ENCODE measurements around the gene ASPSCR1. TPM values are rescaled to one million over a fixed set of nuclear protein-coding genes. Genes with fewer than 3 reads are reported as not detected.

Gene ASPSCR1
- total and polyA plus RNA-seq, 2 of the 13 experiments (the other 11 are each of a cell fraction or from before 2014, with no cell fraction given) = 274 to 314 TPM

DNA sequence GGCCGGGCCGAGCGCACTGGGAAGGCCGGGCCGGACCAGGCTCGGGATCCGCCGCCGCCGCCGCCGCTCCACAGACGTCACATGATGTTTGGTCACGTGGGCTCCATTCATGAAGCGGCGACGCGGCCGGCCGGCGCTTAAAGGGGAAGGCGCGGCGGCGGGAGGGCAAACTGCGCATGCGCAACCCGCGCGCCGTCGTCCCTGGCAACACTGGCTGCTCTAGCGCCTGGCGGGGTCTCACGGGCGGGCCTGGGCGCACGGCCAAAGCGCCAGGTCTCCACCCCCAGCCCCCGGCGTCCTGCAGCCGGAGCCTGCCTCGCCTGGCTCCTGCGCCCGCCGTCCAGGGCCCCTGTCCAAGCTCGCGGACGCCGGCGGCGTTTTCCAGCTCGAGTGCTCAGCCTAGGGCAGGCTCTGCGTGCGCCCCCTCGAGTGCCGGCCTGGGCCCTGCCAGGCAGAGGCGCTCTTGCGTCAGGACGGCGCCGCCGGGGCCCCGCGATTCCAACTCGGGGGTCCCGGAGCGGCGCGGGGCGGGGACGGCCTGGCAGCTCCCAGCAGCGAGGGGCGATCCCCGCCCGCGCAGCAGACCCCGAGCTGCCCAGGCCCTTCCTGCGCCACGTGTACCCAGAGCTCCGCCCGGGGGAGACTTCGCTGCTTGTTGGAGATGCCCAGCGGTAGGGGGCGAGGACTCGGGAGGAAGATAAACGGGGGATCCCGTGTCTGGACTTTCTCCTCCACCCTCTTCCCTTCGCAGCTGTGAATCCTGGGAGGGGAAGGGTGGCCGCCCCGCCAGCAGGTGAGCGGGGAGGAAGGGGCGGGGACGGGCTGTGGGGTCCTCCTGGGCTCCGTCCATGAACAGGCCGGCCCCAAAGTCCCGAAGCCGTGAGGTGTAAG is 49.5 kb upstream of the ASPSCR1 start, which contains the start of gene MAFG (continued):
- TF ChIP-seq SRSF9 (IDR thresholded peaks at IDR 0.05; ENCODE audit: borderline replicate concordance, insufficient read depth, low read depth, low read length, poor library complexity, severe bottlenecking) = no peak
- no peak for TF ChIP-seq ATF1 (CRISPR knock-in tag; IDR thresholded peaks at IDR 0.05)
- TF ChIP-seq, protein P1, sequence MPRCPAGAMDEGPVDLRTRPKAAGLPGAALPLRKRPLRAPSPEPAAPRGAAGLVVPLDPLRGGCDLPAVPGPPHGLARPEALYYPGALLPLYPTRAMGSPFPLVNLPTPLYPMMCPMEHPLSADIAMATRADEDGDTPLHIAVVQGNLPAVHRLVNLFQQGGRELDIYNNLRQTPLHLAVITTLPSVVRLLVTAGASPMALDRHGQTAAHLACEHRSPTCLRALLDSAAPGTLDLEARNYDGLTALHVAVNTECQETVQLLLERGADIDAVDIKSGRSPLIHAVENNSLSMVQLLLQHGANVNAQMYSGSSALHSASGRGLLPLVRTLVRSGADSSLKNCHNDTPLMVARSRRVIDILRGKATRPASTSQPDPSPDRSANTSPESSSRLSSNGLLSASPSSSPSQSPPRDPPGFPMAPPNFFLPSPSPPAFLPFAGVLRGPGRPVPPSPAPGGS (CRISPR knock-in tag; IDR thresholded peaks at IDR 0.05) = peak; percentile 93; the same call in 1 of the 2 replicates
- TF ChIP-seq NONO (IDR thresholded peaks at IDR 0.05) = no peak
- TF ChIP-seq NONO (CRISPR knock-in tag; conservative IDR thresholded peaks at IDR 0.05) = peak; percentile 86
- TF ChIP-seq, protein P2, sequence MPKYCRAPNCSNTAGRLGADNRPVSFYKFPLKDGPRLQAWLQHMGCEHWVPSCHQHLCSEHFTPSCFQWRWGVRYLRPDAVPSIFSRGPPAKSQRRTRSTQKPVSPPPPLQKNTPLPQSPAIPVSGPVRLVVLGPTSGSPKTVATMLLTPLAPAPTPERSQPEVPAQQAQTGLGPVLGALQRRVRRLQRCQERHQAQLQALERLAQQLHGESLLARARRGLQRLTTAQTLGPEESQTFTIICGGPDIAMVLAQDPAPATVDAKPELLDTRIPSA (CRISPR knock-in tag; IDR thresholded peaks at IDR 0.05; ENCODE audit: borderline replicate concordance) = 0 out of 2 replicates have a peak, but pooled peaks have one; percentile 56
- peak; percentile 20; the same call in 1 of the 2 replicates for TF ChIP-seq CEBPB (IDR thresholded peaks at IDR 0.05; ENCODE audit: borderline replicate concordance, low read depth, low read length)
- TF ChIP-seq ZNF572 (CRISPR knock-in tag; IDR thresholded peaks at IDR 0.05) = 0 out of 2 replicates have a peak, but pooled peaks have one; percentile 48
- TF ChIP-seq ZBTB3 (CRISPR knock-in tag; IDR thresholded peaks at IDR 0.05; ENCODE audit: borderline replicate concordance, low read depth) = peak; percentile 50; the same call in 1 of the 2 replicates
- TF ChIP-seq ZNF530 (CRISPR knock-in tag; IDR thresholded peaks at IDR 0.05; ENCODE audit: low read depth) = no peak
- no peak for TF ChIP-seq ZFP62 (CRISPR knock-in tag; IDR thresholded peaks at IDR 0.05)
- TF ChIP-seq, protein P3, sequence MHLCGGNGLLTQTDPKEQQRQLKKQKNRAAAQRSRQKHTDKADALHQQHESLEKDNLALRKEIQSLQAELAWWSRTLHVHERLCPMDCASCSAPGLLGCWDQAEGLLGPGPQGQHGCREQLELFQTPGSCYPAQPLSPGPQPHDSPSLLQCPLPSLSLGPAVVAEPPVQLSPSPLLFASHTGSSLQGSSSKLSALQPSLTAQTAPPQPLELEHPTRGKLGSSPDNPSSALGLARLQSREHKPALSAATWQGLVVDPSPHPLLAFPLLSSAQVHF (CRISPR knock-in tag; IDR thresholded peaks at IDR 0.05) = no peak
- TF ChIP-seq, protein P4, sequence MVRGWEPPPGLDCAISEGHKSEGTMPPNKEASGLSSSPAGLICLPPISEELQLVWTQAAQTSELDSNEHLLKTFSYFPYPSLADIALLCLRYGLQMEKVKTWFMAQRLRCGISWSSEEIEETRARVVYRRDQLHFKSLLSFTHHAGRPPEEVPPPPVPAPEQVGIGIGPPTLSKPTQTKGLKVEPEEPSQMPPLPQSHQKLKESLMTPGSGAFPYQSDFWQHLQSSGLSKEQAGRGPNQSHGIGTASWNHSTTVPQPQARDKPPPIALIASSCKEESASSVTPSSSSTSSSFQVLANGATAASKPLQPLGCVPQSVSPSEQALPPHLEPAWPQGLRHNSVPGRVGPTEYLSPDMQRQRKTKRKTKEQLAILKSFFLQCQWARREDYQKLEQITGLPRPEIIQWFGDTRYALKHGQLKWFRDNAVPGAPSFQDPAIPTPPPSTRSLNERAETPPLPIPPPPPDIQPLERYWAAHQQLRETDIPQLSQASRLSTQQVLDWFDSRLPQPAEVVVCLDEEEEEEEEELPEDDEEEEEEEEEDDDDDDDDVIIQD (CRISPR knock-in tag; IDR thresholded peaks at IDR 0.05; ENCODE audit: low read depth) = no peak
- no peak for TF ChIP-seq SIX4 (CRISPR knock-in tag; IDR thresholded peaks at IDR 0.05)
- no peak for TF ChIP-seq GTF2F1 (IDR thresholded peaks at IDR 0.05; ENCODE audit: low read length)
- TF ChIP-seq, protein P5, sequence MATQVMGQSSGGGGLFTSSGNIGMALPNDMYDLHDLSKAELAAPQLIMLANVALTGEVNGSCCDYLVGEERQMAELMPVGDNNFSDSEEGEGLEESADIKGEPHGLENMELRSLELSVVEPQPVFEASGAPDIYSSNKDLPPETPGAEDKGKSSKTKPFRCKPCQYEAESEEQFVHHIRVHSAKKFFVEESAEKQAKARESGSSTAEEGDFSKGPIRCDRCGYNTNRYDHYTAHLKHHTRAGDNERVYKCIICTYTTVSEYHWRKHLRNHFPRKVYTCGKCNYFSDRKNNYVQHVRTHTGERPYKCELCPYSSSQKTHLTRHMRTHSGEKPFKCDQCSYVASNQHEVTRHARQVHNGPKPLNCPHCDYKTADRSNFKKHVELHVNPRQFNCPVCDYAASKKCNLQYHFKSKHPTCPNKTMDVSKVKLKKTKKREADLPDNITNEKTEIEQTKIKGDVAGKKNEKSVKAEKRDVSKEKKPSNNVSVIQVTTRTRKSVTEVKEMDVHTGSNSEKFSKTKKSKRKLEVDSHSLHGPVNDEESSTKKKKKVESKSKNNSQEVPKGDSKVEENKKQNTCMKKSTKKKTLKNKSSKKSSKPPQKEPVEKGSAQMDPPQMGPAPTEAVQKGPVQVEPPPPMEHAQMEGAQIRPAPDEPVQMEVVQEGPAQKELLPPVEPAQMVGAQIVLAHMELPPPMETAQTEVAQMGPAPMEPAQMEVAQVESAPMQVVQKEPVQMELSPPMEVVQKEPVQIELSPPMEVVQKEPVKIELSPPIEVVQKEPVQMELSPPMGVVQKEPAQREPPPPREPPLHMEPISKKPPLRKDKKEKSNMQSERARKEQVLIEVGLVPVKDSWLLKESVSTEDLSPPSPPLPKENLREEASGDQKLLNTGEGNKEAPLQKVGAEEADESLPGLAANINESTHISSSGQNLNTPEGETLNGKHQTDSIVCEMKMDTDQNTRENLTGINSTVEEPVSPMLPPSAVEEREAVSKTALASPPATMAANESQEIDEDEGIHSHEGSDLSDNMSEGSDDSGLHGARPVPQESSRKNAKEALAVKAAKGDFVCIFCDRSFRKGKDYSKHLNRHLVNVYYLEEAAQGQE (IDR thresholded peaks at IDR 0.05; ENCODE audit: borderline replicate concordance in 1 of 2, low read depth in 1 of 2, low read length in 2 of 2) = no peak
- TF ChIP-seq FOXA3 (CRISPR knock-in tag; IDR thresholded peaks at IDR 0.05) = peak; percentile 28; the same call in 1 of the 2 replicates
- TF ChIP-seq ZNF292 (CRISPR knock-in tag; IDR thresholded peaks at IDR 0.05; ENCODE audit: borderline replicate concordance, low read depth) = no peak
- no peak; the same call in 1 of the 2 replicates for TF ChIP-seq SMAD1 (CRISPR knock-in tag; IDR thresholded peaks at IDR 0.05; ENCODE audit: borderline replicate concordance, low read depth)
- no peak for TF ChIP-seq FLYWCH1 (CRISPR knock-in tag; IDR thresholded peaks at IDR 0.05)
